A549 (cell line): ENCODE results near the gene SELENOV. TPM values are rescaled to one million over a fixed set of nuclear protein-coding genes. Genes with fewer than 3 reads are reported as not detected.

ENCODE experiments used
- ATAC-seq, 2 experiments: fragments of 200-7000 bp in 1 of 2; fragments of >200 bp in 1 of 2; cut with Nextera tagmentation in 1 of 2; cut with Tn5 transposase in 1 of 2; 3 replicates each; pipeline versions ENCODE4 v1.8.0 to v1.9.1; 2018 to 2020; ENCODE audit warnings: mild to moderate bottlenecking in 1 of 2, moderate library complexity in 1 of 2
- CTCF ChIA-PET: fragments of 300-600 bp; sonication (Branson Sonifier 250); formaldehyde crosslinking; extraction: SDS; loops from one replicate; lab custom pipeline; 2021; ENCODE audit warnings: antibody characterized with exemption, inconsistent platforms; lab: Yijun Ruan, JAX
- POLR2A ChIA-PET: fragments of 350-600 bp; formaldehyde crosslinking; extraction: SDS; loops from one replicate; lab custom pipeline; 2021; ENCODE audit warnings: antibody characterized with exemption, inconsistent platforms; lab: Yijun Ruan, JAX
- DNase-seq, 2 experiments: peaks; one replicate each; pipeline versions ENCODE4 v3.0.0 to v3.0.0-alpha.2; 2011 to 2016; ENCODE audit warnings: low read depth in 1 of 2, low spot score in 1 of 2
- FAIRE-seq: peaks from 2 replicates; lab custom pipeline; 2011; peaks lifted over from hg19 to GRCh38; lab: Jason Lieb, UNC
- H3K27ac ChIP-seq, 2 experiments: fragments of >200 bp; sonication (Bioruptor Twin); formaldehyde crosslinking; 3 replicates each; pipeline ENCODE4 v1.5.1; 2016 to 2017
- H3K4me1 ChIP-seq: fragments of >200 bp; sonication (Bioruptor Twin); formaldehyde crosslinking; 3 replicates; pipeline ENCODE4 v1.6.1; 2016
- H3K4me2 ChIP-seq: fragments of >200 bp; sonication (Bioruptor Twin); formaldehyde crosslinking; 3 replicates; pipeline ENCODE4 v1.6.1; 2016
- H3K4me3 ChIP-seq: fragments of >200 bp; sonication (Bioruptor Twin); formaldehyde crosslinking; 3 replicates; pipeline ENCODE4 v1.5.1; 2016
- H3K9me3 ChIP-seq: fragments of >200 bp; sonication (Bioruptor Twin); formaldehyde crosslinking; 3 replicates; pipeline ENCODE4 v1.6.1; 2016
- BCL3 ChIP-seq: fragments of >200 bp; sonication (Bioruptor Twin); formaldehyde crosslinking; IDR thresholded peaks from 3 replicates; pipeline ENCODE4 v1.6.1; 2016
- CBX2 ChIP-seq: fragments of 200-600 bp; sonication (generic); IDR thresholded peaks from 2 replicates; pipeline ENCODE4 v1.6.1; 2016; ENCODE audit warnings: low read depth, mild to moderate bottlenecking, borderline replicate concordance
- CHD4 ChIP-seq: fragments of 200-600 bp; sonication (generic); IDR thresholded peaks from 2 replicates; pipeline ENCODE4 v1.6.1; 2016; ENCODE audit warnings: antibody characterized with exemption, mild to moderate bottlenecking, borderline replicate concordance
- EHF ChIP-seq: fragments of 250-450 bp; sonication (Bioruptor Pico); IDR thresholded peaks from 2 replicates; pipeline ENCODE4 v1.5.0; 2020; ENCODE audit warnings: mild to moderate bottlenecking
- HES2 ChIP-seq: fragments of >200 bp; sonication (Bioruptor Twin); formaldehyde crosslinking; IDR thresholded peaks from 2 replicates; pipeline ENCODE4 v1.6.1; 2016
- HOXB5 ChIP-seq: fragments of 250-450 bp; sonication (Bioruptor Pico); IDR thresholded peaks from 2 replicates; pipeline ENCODE4 v1.5.0; 2020; ENCODE audit warnings: mild to moderate bottlenecking, moderate library complexity
- JUN ChIP-seq, 2 experiments: fragments of >200 bp; sonication (Bioruptor Twin); formaldehyde crosslinking; IDR thresholded peaks; 2 replicates in 1 of 2; 3 replicates in 1 of 2; pipeline ENCODE4 v1.6.1; 2016 to 2017
- KDM1A ChIP-seq: fragments of 200-600 bp; sonication (generic); IDR thresholded peaks from 2 replicates; pipeline ENCODE4 v1.6.1; 2016; ENCODE audit warnings: low read depth, mild to moderate bottlenecking
- MAZ ChIP-seq: fragments of 150-350 bp; IDR thresholded peaks from 2 replicates; pipeline ENCODE4 v1.6.1; 2014; ENCODE audit warnings: antibody characterized with exemption, low read depth, low read length, borderline replicate concordance
- RCOR1 ChIP-seq: fragments of 150-350 bp; IDR thresholded peaks from 2 replicates; pipeline ENCODE4 v1.6.1; 2014; ENCODE audit warnings: antibody characterized with exemption, low read length, low read depth
- RFX5 ChIP-seq: fragments of 450-650 bp; IDR thresholded peaks from 2 replicates; pipeline ENCODE4 v1.7.1; 2014; ENCODE audit warnings: antibody characterized with exemption, mild to moderate bottlenecking, moderate library complexity
- RNF2 ChIP-seq: fragments of 200-600 bp; sonication (generic); IDR thresholded peaks from 2 replicates; pipeline ENCODE4 v1.6.1; 2016; ENCODE audit warnings: low read depth, mild to moderate bottlenecking, antibody characterized with exemption, moderate library complexity, borderline replicate concordance
- SREBF2 ChIP-seq: fragments of 450-650 bp; IDR thresholded peaks from 2 replicates; pipeline ENCODE4 v1.6.1; 2014; ENCODE audit warnings: mild to moderate bottlenecking, moderate library complexity
- TFCP2L1 ChIP-seq: fragments of 250-450 bp; sonication (Bioruptor Pico); IDR thresholded peaks from 2 replicates; pipeline ENCODE4 v1.5.0; 2021; ENCODE audit warnings: mild to moderate bottlenecking
- TP53 ChIP-seq: fragments of 250-450 bp; sonication (Bioruptor Pico); IDR thresholded peaks from 2 replicates; pipeline ENCODE4 v1.5.0; 2021; ENCODE audit warnings: mild to moderate bottlenecking, moderate library complexity
- ZC3H11A ChIP-seq: fragments of 450-650 bp; IDR thresholded peaks from 2 replicates; pipeline ENCODE4 v1.6.1; 2014; ENCODE audit warnings: antibody characterized with exemption, mild to moderate bottlenecking
- ZFP36 ChIP-seq: fragments of 450-650 bp; IDR thresholded peaks from 2 replicates; pipeline ENCODE4 v1.6.1; 2014; ENCODE audit warnings: borderline replicate concordance; ENCODE audit not compliant: partially characterized antibody
- WGBS: methylation state at CpG from one replicate; pipeline ENCODE4 v1.1.6; 2017; ENCODE audit errors: missing lambda C conversion rate; 5-methylcytosine and 5-hydroxymethylcytosine counted together
- polyA plus RNA-seq, 4 experiments: library from polyadenylated mRNA; depleted of rRNA in 3 of 4; stranded (reverse); fragments of >200 nt; fragmentation: RNase III in 1 of 4; extraction: RNeasy Plus Mini Kit Qiagen cat#74134 plus additional on column Dnase treatment in 1 of 4; gene quantifications; 2 replicates in 3 of 4; 3 replicates in 1 of 4; pipeline ENCODE4 v1.2.3, GENCODE V29; 2011 to 2017

Gene SELENOV
- polyA plus RNA-seq, 2 of the 4 experiments (the other 2 are of a cell fraction) = not detected

- TF ChIP-seq HES2 (no peak), TP53 (CRISPR knock-in tag) (peak; percentile 95), MAZ (no peak), BCL3 (peak; percentile 92; the same call in 1 of the 3 replicates), JUN (IDR thresholded peaks at IDR 0.05) (peak in 1 of 2 experiments; percentile 79; a peak in 4 of 5 replicates), RFX5 (peak; percentile 68; the same call in 1 of the 2 replicates)
These were observed 7.8 kb upstream of the SELENOV start (continued) for GRCh38 chr19:39506944-39507714.

GRCh38 chr19:39507715-39508364 lies 7.1 kb upstream of the SELENOV start:
- Histone ChIP-seq H3K4me1 (peaks cover 16% of the 10 kb centered on the region), H3K9me3 (peaks cover 5% of the 10 kb centered on the region), H3K4me2 (peak overlapping the region; percentile 85), H3K4me3 (peak overlapping the region; percentile 66), H3K27ac (peak overlapping the region; percentile 81 to 86)
- FAIRE-seq = no peak
- TF ChIP-seq ZC3H11A = no peak
- no peak for TF ChIP-seq ZFP36
- no peak for TF ChIP-seq RFX5
- no peak for TF ChIP-seq CBX2
- 0 out of 2 replicates have a peak, but pooled peaks have one; percentile 27 for TF ChIP-seq RCOR1
- peak; percentile 1; the same call in 1 of the 2 replicates for TF ChIP-seq RNF2
- ATAC-seq = no peak
- DNase-seq = no peak
- POLR2A ChIA-PET = interaction anchor here (0.6 to 2.0 kb wide), 3 partner anchors 62 to 339 kb away, joined by 3 to 6 read pairs (median 3); partner anchors contain the start of genes FBL, RPS16 and SUPT5H
- CTCF ChIA-PET = interaction anchor here (0.8 to 17.0 kb wide), 9 partner anchors 9 to 110 kb away, joined by 3 to 257 read pairs (median 4); partner anchors contain the start of genes DLL3, EID2, EID2B and RPS16
- 74% methylated on average over 24 of the region's 24 CpGs for WGBS

- WGBS = 88% methylated on average over 9 of the region's 9 CpGs
- Histone ChIP-seq H3K4me1 (peaks cover 13% of the 10 kb centered on the region), H3K9me3 (peaks cover 5% of the 10 kb centered on the region)
- ChIA-PET CTCF (interaction anchor here (0.7 to 17.0 kb wide), 8 partner anchors 9 to 69 kb away, joined by 3 to 257 read pairs (median 4); partner anchors contain the start of genes DLL3 and EID2B), POLR2A (interaction anchor here (2.0 kb wide), 1 partner anchor 63 kb away, joined by 6 read pairs; the partner anchor contains the start of gene SUPT5H)
- ATAC-seq (no peak), DNase-seq (no peak)
- TF ChIP-seq RCOR1 = no peak
- no peak for TF ChIP-seq SREBF2
- peak; percentile 13; the same call in 1 of the 2 replicates for TF ChIP-seq KDM1A
- no peak for TF ChIP-seq HOXB5 (CRISPR knock-in tag)
- TF ChIP-seq TFCP2L1 (CRISPR knock-in tag) = no peak
- no peak for TF ChIP-seq CHD4
- TF ChIP-seq, all 56 proteins: peak for 1
- H3K4me3 ChIP-seq = no peak overlapping the region
- H3K4me2 ChIP-seq = no peak overlapping the region; the same call in 2 of the 3 replicates
- FAIRE-seq = no peak
- H3K27ac ChIP-seq = no peak overlapping the region
These were observed 6.3 kb upstream of the SELENOV start for GRCh38 chr19:39508629-39509028.

- DNase-seq = no peak
- ChIA-PET POLR2A (interaction anchor here (2.0 kb wide), 1 partner anchor 64 kb away, joined by 6 read pairs; the partner anchor contains the start of gene SUPT5H), CTCF (interaction anchor here (0.7 to 17.0 kb wide), 8 partner anchors 10 to 69 kb away, joined by 3 to 257 read pairs (median 4); partner anchors contain the start of genes DLL3 and EID2B)
- Histone ChIP-seq H3K27ac (no peak overlapping the region), H3K9me3 (peaks cover 5% of the 10 kb centered on the region), H3K4me3 (no peak overlapping the region), H3K4me2 (no peak overlapping the region), H3K4me1 (peaks cover 13% of the 10 kb centered on the region)
- WGBS = 78% methylated on average over 2 of the region's 2 CpGs
- FAIRE-seq = no peak
- TF ChIP-seq JUN (IDR thresholded peaks at IDR 0.05) (0 out of 5 replicates have a peak, but pooled peaks of 1 of the 2 experiments have one; percentile 20), EHF (no peak)
- no peak for ATAC-seq
These were observed 5.7 kb upstream of the SELENOV start for GRCh38 chr19:39509233-39509632.
